ENCODE measurements around the gene PLAC1.

PLAC1 gene

GRCh38 chrX:134670134-134670924 is 12.1 kb upstream of the PLAC1 start:
- Histone ChIP-seq H3K27ac (ENCODE audit: low read length) (no peak overlapping the region), H3K4me3 (ENCODE audit: low read length) (no peak overlapping the region), H3K9me3 (ENCODE audit: control insufficient read depth, insufficient read depth, low read length) (no peaks in the 10 kb centered on the region), H3K36me3 (ENCODE audit: control insufficient read depth, insufficient read depth, low read length) (no peaks in the 10 kb centered on the region), H3K4me1 (ENCODE audit: control insufficient read depth, insufficient read depth, low read length) (peaks cover 3% of the 10 kb centered on the region), H3K27me3 (ENCODE audit: control insufficient read depth, insufficient read depth, low read length) (no peaks in the 10 kb centered on the region)
- DNase-seq (ENCODE audit: low read depth, low spot score), result no peak
- WGBS (ENCODE audit: insufficient coverage, insufficient read length), result no CpG with 5 or more reads among the region's 1 CpG

- DNase-seq (ENCODE audit: low read depth, low spot score), result no peak
- H3K9me3 ChIP-seq (ENCODE audit: control insufficient read depth, insufficient read depth, low read length), result no peaks in the 10 kb centered on the region
- no CpG with 5 or more reads among the region's 14 CpGs for WGBS (ENCODE audit: insufficient coverage, insufficient read length)
- H3K27ac ChIP-seq (ENCODE audit: low read length), result no peak overlapping the region
- H3K4me1 ChIP-seq (ENCODE audit: control insufficient read depth, insufficient read depth, low read length), result peaks cover 3% of the 10 kb centered on the region
- H3K27me3 ChIP-seq (ENCODE audit: control insufficient read depth, insufficient read depth, low read length), result no peaks in the 10 kb centered on the region
- H3K36me3 ChIP-seq (ENCODE audit: control insufficient read depth, insufficient read depth, low read length), result no peaks in the 10 kb centered on the region
- no peak overlapping the region for H3K4me3 ChIP-seq (ENCODE audit: low read length)
Measured at GRCh38 chrX:134669378-134670098, 11.3 kb upstream of the PLAC1 start.

- no peak for DNase-seq (ENCODE audit: low read depth, low spot score)
- Histone ChIP-seq H3K36me3 (ENCODE audit: control insufficient read depth, insufficient read depth, low read length) (no peaks in the 10 kb centered on the region), H3K27me3 (ENCODE audit: control insufficient read depth, insufficient read depth, low read length) (no peaks in the 10 kb centered on the region), H3K9me3 (ENCODE audit: control insufficient read depth, insufficient read depth, low read length) (no peaks in the 10 kb centered on the region), H3K4me3 (ENCODE audit: low read length) (no peak overlapping the region), H3K4me1 (ENCODE audit: control insufficient read depth, insufficient read depth, low read length) (no peaks in the 10 kb centered on the region), H3K27ac (ENCODE audit: low read length) (no peak overlapping the region)
- WGBS (ENCODE audit: insufficient coverage, insufficient read length), result no CpG with 5 or more reads among the region's 1 CpG
Measured at GRCh38 chrX:134664202-134664601, 5.9 kb upstream of the PLAC1 start.

- H3K9me3 ChIP-seq (ENCODE audit: control insufficient read depth, insufficient read depth, low read length), result no peaks in the 10 kb centered on the region
- WGBS (ENCODE audit: insufficient coverage, insufficient read length), result no CpG with 5 or more reads among the region's 4 CpGs
- H3K36me3 ChIP-seq (ENCODE audit: control insufficient read depth, insufficient read depth, low read length), result no peaks in the 10 kb centered on the region
- DNase-seq (ENCODE audit: low read depth, low spot score), result no peak
- no peaks in the 10 kb centered on the region for H3K27me3 ChIP-seq (ENCODE audit: control insufficient read depth, insufficient read depth, low read length)
- H3K4me3 ChIP-seq (ENCODE audit: low read length), result no peak overlapping the region
- H3K27ac ChIP-seq (ENCODE audit: low read length), result no peak overlapping the region
- H3K4me1 ChIP-seq (ENCODE audit: control insufficient read depth, insufficient read depth, low read length), result no peaks in the 10 kb centered on the region
Measured at GRCh38 chrX:134661295-134661694, 3.0 kb upstream of the PLAC1 start.

GRCh38 chrX:134660627-134661026 is 2.4 kb upstream of the PLAC1 start:
- H3K9me3 ChIP-seq (ENCODE audit: control insufficient read depth, insufficient read depth, low read length), result no peaks in the 10 kb centered on the region
- no peaks in the 10 kb centered on the region for H3K4me1 ChIP-seq (ENCODE audit: control insufficient read depth, insufficient read depth, low read length)
- WGBS (ENCODE audit: insufficient coverage, insufficient read length), result no CpG with 5 or more reads among the region's 1 CpG
- no peak overlapping the region for H3K27ac ChIP-seq (ENCODE audit: low read length)
- H3K4me3 ChIP-seq (ENCODE audit: low read length), result no peak overlapping the region
- no peaks in the 10 kb centered on the region for H3K36me3 ChIP-seq (ENCODE audit: control insufficient read depth, insufficient read depth, low read length)
- DNase-seq (ENCODE audit: low read depth, low spot score), result no peak
- H3K27me3 ChIP-seq (ENCODE audit: control insufficient read depth, insufficient read depth, low read length), result no peaks in the 10 kb centered on the region

- no peak overlapping the region for H3K4me3 ChIP-seq (ENCODE audit: low read length)
- no peaks in the 10 kb centered on the region for H3K9me3 ChIP-seq (ENCODE audit: control insufficient read depth, insufficient read depth, low read length)
- H3K4me1 ChIP-seq (ENCODE audit: control insufficient read depth, insufficient read depth, low read length), result no peaks in the 10 kb centered on the region
- no peak for DNase-seq (ENCODE audit: low read depth, low spot score)
- no peaks in the 10 kb centered on the region for H3K27me3 ChIP-seq (ENCODE audit: control insufficient read depth, insufficient read depth, low read length)
- no CpG with 5 or more reads among the region's 1 CpG for WGBS (ENCODE audit: insufficient coverage, insufficient read length)
- H3K27ac ChIP-seq (ENCODE audit: low read length), result no peak overlapping the region
- H3K36me3 ChIP-seq (ENCODE audit: control insufficient read depth, insufficient read depth, low read length), result no peaks in the 10 kb centered on the region
Measured at GRCh38 chrX:134659761-134660160, 1.5 kb upstream of the PLAC1 start.

- Histone ChIP-seq H3K4me3 (ENCODE audit: low read length) (no peak overlapping the region), H3K27ac (ENCODE audit: low read length) (no peak overlapping the region), H3K4me1 (ENCODE audit: control insufficient read depth, insufficient read depth, low read length) (no peaks in the 10 kb centered on the region), H3K36me3 (ENCODE audit: control insufficient read depth, insufficient read depth, low read length) (no peaks in the 10 kb centered on the region), H3K9me3 (ENCODE audit: control insufficient read depth, insufficient read depth, low read length) (no peaks in the 10 kb centered on the region), H3K27me3 (ENCODE audit: control insufficient read depth, insufficient read depth, low read length) (no peaks in the 10 kb centered on the region)
- no CpG with 5 or more reads among the region's 1 CpG for WGBS (ENCODE audit: insufficient coverage, insufficient read length)
- no peak for DNase-seq (ENCODE audit: low read depth, low spot score)
Measured at GRCh38 chrX:134658760-134659023, 421 bp upstream of the PLAC1 start.

- no peak overlapping the region for H3K27ac ChIP-seq (ENCODE audit: low read length)
- no peaks in the 10 kb centered on the region for H3K9me3 ChIP-seq (ENCODE audit: control insufficient read depth, insufficient read depth, low read length)
- no peak overlapping the region for H3K4me3 ChIP-seq (ENCODE audit: low read length)
- no peaks in the 10 kb centered on the region for H3K4me1 ChIP-seq (ENCODE audit: control insufficient read depth, insufficient read depth, low read length)
- H3K27me3 ChIP-seq (ENCODE audit: control insufficient read depth, insufficient read depth, low read length), result no peaks in the 10 kb centered on the region
- no peak for DNase-seq (ENCODE audit: low read depth, low spot score)
- H3K36me3 ChIP-seq (ENCODE audit: control insufficient read depth, insufficient read depth, low read length), result no peaks in the 10 kb centered on the region
- no CpG with 5 or more reads among the region's 3 CpGs for WGBS (ENCODE audit: insufficient coverage, insufficient read length)
Measured at GRCh38 chrX:134654398-134655012, 3.8 kb downstream of the PLAC1 start.

- Histone ChIP-seq H3K4me3 (ENCODE audit: low read length) (no peak overlapping the region), H3K36me3 (ENCODE audit: control insufficient read depth, insufficient read depth, low read length) (no peaks in the 10 kb centered on the region), H3K4me1 (ENCODE audit: control insufficient read depth, insufficient read depth, low read length) (no peaks in the 10 kb centered on the region), H3K27me3 (ENCODE audit: control insufficient read depth, insufficient read depth, low read length) (no peaks in the 10 kb centered on the region), H3K9me3 (ENCODE audit: control insufficient read depth, insufficient read depth, low read length) (no peaks in the 10 kb centered on the region), H3K27ac (ENCODE audit: low read length) (no peak overlapping the region)
- WGBS (ENCODE audit: insufficient coverage, insufficient read length), result no CpG with 5 or more reads among the region's 1 CpG
- DNase-seq (ENCODE audit: low read depth, low spot score), result no peak
Measured at GRCh38 chrX:134653835-134654234, 4.4 kb downstream of the PLAC1 start.

GRCh38 chrX:134650701-134651100 is 7.6 kb downstream of the PLAC1 start:
- no peaks in the 10 kb centered on the region for H3K27me3 ChIP-seq (ENCODE audit: control insufficient read depth, insufficient read depth, low read length)

More at GRCh38 chrX:134650701-134651100, 7.6 kb downstream of the PLAC1 start:
- Histone ChIP-seq H3K27ac (ENCODE audit: low read length) (no peak overlapping the region), H3K36me3 (ENCODE audit: control insufficient read depth, insufficient read depth, low read length) (no peaks in the 10 kb centered on the region), H3K4me1 (ENCODE audit: control insufficient read depth, insufficient read depth, low read length) (no peaks in the 10 kb centered on the region), H3K4me3 (ENCODE audit: low read length) (no peak overlapping the region), H3K9me3 (ENCODE audit: control insufficient read depth, insufficient read depth, low read length) (no peaks in the 10 kb centered on the region)
- no peak for DNase-seq (ENCODE audit: low read depth, low spot score)
- no CpG with 5 or more reads among the region's 6 CpGs for WGBS (ENCODE audit: insufficient coverage, insufficient read length)
